Fibroblast of skin of left quadriceps (primary cell): Measurements from ENCODE around the gene TRAF3.

Source experiments
- DNase-seq, 2 experiments: peaks; one replicate each; pipeline ENCODE4 v3.0.0-alpha.2; 2013; ENCODE audit warnings: low read depth in 2 of 2

TRAF3 gene

GRCh38 chr14:102908766-102909455 lies 131.7 kb downstream of the TRAF3 start:
- no peak for DNase-seq

GRCh38 chr14:102909462-102909861 lies 132.2 kb downstream of the TRAF3 start:
- DNase-seq, result no peak

- no peak for DNase-seq
These were observed 132.7 kb downstream of the TRAF3 start for GRCh38 chr14:102909911-102910310.

- no peak for DNase-seq
These were observed 133.2 kb downstream of the TRAF3 start for GRCh38 chr14:102910442-102910841.

- DNase-seq, result no peak
These were observed 134.3 kb downstream of the TRAF3 start for GRCh38 chr14:102911541-102911951.

- no peak for DNase-seq
These were observed 134.9 kb downstream of the TRAF3 start for GRCh38 chr14:102911991-102912761.

GRCh38 chr14:102913341-102914211 lies 136.3 kb downstream of the TRAF3 start:
- DNase-seq, result no peak

GRCh38 chr14:102914474-102915291 lies 137.4 kb downstream of the TRAF3 start:
- no peak for DNase-seq

- DNase-seq, result no peak
These were observed 138.3 kb downstream of the TRAF3 start for GRCh38 chr14:102915292-102916110.

GRCh38 chr14:102916347-102917055 lies 139.3 kb downstream of the TRAF3 start:
- DNase-seq, result no peak

- DNase-seq, result no peak
These were observed 139.8 kb downstream of the TRAF3 start for GRCh38 chr14:102917056-102917385.

GRCh38 chr14:102917469-102918211 lies 140.4 kb downstream of the TRAF3 start:
- peak; percentile 11 to 15 for DNase-seq

- DNase-seq, result no peak
These were observed 141.2 kb downstream of the TRAF3 start for GRCh38 chr14:102918438-102918837.

- no peak for DNase-seq
These were observed 143.2 kb downstream of the TRAF3 start for GRCh38 chr14:102920273-102920997.

GRCh38 chr14:102920998-102921304 lies 143.7 kb downstream of the TRAF3 start:
- no peak for DNase-seq

GRCh38 chr14:102922490-102923200 lies 145.4 kb downstream of the TRAF3 start, which contains the start of gene AMN:
Gene AMN (plus strand): TSS chr14:102922663. CDS start chr14:102922689, 26 bp downstream.
- no peak for DNase-seq

- no peak for DNase-seq
These were observed 146.1 kb downstream of the TRAF3 start for GRCh38 chr14:102923201-102923924.
